ENCODE measurements around the gene TMEM154.
"Not testable (repeated sequence)": the region's sequence is repeated elsewhere in the genome, so short reads cannot be mapped to it uniquely, and the experiment has no call there.

Gene TMEM154

DNA sequence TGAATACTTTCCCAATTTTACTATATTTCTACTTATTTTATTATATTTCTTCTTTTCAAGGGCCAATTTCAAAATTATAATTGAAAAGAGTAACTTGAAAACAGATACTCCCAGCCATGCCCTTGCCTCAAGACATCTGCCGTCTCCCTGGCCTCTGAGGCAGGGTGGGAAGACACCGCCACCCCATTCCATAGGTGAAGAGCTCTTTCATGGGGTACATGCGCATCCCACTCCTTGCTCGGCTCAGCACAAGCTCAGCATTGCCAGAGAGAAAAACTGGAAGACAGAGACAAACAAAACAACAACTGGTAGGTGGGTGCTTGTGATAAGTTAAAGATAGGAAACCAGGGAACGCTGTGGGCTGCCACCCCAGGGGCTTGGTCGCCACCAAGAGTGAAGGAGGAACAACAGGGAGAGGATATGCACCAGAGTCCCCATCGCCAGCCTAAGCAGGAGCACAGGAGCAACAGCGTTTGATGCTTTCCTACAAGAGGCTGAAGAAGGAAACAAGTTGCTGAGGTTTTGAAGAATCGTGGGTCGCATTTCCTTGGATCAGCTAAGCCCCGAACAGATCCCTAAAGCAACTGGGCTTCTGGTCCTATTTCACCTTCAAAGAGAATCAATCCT is 11.3 kb downstream of the TMEM154 start:
- TF ChIP-seq CTCF (IDR thresholded peaks at IDR 0.05; ENCODE audit: low read length, missing control alignments) = no peak
- DNase-seq (ENCODE audit: low read depth) = no peak
- H3K4me3 ChIP-seq (replicated peaks; ENCODE audit: low read depth, low read length) = no peak overlapping the region

DNA sequence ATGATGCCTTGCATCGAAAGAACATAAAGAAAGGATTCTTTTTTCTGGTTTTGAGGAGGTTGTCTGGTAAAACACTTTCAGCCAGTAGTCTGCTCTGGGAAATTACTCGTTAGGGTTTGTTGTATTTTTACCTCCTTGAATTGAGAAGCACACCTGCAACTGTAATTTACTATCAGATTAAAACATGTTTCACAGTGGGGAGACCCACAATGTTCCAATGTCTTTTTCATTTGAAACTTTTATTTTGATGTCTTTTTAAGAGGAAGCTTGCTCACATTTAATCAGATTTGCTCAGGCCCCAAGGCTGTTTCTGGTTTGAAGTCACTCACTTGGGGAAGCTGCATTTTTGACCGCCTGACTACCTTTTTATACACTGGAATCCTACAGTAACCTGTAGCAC is 12.0 kb downstream of the TMEM154 start:
- TF ChIP-seq CTCF (IDR thresholded peaks at IDR 0.05; ENCODE audit: low read length, missing control alignments) = no peak

DNA sequence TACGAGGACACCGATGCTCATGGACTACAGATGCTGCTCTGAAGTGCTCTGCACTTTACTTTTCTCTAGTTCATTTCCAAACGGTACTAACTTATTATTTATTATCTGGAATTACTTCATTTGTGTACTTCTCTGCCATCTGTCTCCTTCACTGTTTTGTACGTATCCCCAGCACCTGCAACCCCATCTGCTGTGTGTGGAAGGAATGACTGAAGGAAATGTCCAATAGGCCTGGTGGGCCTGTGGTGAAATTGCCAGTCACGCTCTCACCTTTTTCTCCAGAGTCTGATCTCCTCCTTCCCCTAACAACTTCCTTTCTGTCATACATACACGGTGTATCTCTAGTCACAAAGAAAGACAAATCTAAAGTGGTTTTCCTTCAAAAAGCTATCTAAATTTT is 12.9 kb downstream of the TMEM154 start:
- TF ChIP-seq CTCF (IDR thresholded peaks at IDR 0.05; ENCODE audit: low read length, missing control alignments) = no peak
- DNase-seq (ENCODE audit: low read depth) = no peak
- no peak overlapping the region for H3K4me3 ChIP-seq (replicated peaks; ENCODE audit: low read depth, low read length)

More for the DNA sequence above, 12.0 kb downstream of the TMEM154 start:
- DNase-seq (ENCODE audit: low read depth) = no peak
- H3K4me3 ChIP-seq (replicated peaks; ENCODE audit: low read depth, low read length) = no peak overlapping the region

DNA sequence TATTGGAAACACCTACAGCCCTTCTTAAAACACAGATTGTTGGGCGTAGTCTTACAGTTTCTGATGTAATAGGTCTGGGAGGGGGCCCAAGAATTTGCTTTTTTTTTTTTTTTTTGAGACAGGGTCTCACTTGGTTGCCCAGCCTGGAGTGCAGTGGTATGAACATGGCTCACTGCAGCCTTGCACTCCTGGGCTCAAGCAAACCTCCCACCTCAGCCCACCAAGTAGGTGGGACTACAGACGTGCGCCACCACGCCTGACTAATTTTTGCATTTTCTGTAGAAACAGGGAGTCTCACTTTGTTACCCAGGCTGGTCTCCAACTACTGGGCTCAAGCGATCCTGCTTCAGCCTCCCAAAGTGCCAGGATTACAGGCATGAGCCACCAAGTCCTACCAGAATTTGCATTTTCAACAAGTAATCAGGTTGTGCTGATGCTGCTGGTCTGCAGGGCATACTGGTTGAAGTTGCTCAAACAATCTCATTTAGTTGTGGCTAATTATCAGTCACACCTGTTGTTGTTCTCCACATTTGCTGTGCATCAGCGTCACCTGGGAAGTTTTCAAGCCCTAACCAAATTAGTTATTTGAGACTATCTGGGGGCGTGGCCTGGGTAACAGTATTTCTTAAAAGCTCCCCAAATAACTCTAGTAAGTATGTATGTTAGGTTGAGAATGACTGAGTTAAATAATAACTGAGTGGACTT is 14.0 kb downstream of the TMEM154 start:
- no peak for TF ChIP-seq CTCF (IDR thresholded peaks at IDR 0.05; ENCODE audit: low read length, missing control alignments)
- no peak overlapping the region for H3K4me3 ChIP-seq (replicated peaks; ENCODE audit: low read depth, low read length)
- no peak for DNase-seq (ENCODE audit: low read depth)

DNA sequence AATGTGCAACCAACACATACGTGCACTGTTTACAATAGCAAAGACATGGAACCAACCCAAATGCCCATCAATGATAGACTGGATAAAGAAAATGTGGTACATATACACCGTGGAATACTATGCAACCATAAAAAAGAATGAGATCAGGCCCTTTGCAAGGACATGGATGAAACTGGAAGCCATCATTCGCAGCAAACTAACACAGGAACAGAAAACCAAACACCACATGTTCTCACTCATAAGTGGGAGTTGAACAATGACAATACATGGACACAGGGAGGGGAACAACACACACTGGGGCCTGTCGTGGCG is 15.8 kb downstream of the TMEM154 start:
- H3K4me3 ChIP-seq (replicated peaks; ENCODE audit: low read depth, low read length); DNase-seq (ENCODE audit: low read depth): not testable (repeated sequence)

GRCh38 chr4:152663203-152664066 is 16.4 kb downstream of the TMEM154 start:
- TF ChIP-seq CTCF (IDR thresholded peaks at IDR 0.05; ENCODE audit: low read length, missing control alignments) = no peak
- no peak overlapping the region for H3K4me3 ChIP-seq (replicated peaks; ENCODE audit: low read depth, low read length)
- DNase-seq (ENCODE audit: low read depth) = no peak

DNA sequence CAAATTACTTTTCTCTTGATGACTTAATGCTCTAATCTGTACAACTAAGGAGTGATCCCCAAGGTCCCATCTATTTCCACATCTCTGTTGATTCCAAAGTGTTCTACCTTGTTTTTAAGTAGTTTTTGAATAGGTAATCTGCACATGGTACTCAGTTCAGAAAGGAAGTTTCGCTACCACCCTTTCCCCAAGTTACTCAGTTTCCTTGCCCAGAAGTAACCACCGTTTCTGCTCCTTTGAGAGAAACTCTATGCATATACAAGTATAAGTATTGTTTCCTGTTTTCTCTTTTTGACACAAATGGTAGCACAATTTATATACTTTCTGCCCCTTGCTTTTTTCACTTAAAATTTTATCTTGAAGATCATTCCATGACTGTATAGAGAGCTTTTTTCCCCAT is 18.1 kb downstream of the TMEM154 start:
- DNase-seq (ENCODE audit: low read depth) = no peak
- no peak overlapping the region for H3K4me3 ChIP-seq (replicated peaks; ENCODE audit: low read depth, low read length)
- TF ChIP-seq CTCF (IDR thresholded peaks at IDR 0.05; ENCODE audit: low read length, missing control alignments) = no peak

All from fibroblast of pulmonary artery (primary cell).